Fibroblast of the conjunctiva (primary cell): ENCODE results near the gene EFEMP2.

ENCODE experiments used
- DNase-seq: peaks from one replicate; pipeline ENCODE4 v3.0.0-alpha.2; 2010; ENCODE audit warnings: low read depth

EFEMP2 gene

DNA sequence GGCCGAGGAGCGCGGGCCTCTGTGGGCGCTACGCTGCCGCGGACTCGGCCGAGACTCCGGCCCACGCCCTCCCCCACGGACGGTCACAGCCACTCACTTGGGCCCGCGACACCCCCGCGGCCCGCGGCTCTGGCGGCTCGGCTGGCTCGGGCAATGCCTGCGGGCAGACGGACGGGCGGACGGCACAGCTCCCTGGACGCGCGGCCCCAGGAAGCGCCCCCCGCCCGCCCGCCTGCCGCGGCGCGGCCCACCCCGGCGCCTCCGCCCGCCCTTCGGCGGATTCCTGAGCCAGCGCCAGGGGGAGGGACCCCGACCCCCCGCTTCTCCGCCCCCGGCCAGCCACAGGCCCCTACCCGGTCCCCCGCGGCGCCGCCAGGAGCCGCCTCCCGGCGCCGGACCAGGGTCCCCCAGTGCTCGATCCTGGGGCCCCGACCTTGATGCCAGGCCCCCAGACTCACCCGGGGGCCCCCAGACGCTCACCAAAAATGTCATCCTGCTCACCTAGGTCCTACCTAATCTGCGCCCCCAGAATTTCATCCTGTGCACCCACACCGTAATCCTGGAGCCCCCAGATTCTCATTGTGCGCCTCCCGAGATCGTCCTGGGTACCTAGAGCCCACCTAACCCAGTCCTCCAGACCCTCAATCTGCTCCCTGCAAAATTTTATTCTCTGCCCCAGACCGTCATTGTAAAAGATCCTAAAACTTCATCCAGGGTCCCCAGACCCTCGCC lies at the start of gene EFEMP2:
Gene EFEMP2, minus strand, starts transcription at position 215 of the 732 bp plus-strand sequence. CDS start 446 bp downstream, outside the sequence.
- DNase-seq = no peak

DNA sequence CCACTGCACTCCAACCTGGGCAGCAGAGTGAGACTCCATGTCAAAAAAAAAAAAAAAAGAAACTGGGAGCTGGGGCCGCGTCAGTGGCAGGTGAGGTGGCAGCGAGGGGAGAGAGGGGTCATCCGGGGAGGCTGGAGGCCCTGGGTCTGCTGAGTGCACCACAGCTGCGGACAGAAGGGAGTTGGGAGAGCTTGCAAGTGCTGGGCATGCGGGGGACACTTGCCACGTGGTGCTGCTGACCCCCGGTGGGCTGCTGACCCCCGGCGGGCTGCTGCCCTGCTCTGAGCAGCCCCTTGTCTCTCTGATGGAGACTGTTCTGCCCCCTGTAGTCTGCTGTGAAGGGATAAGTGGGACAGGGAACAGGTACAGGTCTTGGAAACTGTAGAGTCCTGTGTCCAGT lies 49.3 kb upstream of the EFEMP2 start:
- DNase-seq = no peak

DNA sequence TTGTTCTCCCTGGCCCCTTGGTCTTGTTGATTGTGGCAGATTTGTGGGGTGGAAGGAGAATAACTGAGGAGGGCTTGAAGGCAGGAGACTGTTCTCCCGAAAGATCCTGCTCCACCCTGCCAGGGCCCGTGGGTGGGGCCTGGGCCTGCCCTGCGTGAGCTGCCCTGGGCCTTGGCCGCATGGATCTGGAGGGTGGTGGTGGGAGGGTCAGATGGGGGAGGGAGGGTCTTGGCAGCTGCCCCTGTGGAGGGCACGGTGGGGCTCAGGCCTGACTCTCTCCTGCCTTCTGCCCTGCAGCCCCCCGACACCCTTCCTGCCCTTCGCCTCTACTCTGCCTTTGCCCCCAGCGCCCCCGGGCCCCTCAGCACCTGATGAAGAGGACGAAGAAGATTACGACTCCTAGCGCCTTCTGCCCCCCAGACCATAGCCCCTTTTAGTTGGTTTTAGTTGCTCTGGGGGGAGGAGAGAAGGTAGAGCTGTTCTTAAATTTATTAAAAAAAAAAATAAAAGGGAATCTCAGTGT lies 48.5 kb upstream of the EFEMP2 start:
- DNase-seq = no peak

DNA sequence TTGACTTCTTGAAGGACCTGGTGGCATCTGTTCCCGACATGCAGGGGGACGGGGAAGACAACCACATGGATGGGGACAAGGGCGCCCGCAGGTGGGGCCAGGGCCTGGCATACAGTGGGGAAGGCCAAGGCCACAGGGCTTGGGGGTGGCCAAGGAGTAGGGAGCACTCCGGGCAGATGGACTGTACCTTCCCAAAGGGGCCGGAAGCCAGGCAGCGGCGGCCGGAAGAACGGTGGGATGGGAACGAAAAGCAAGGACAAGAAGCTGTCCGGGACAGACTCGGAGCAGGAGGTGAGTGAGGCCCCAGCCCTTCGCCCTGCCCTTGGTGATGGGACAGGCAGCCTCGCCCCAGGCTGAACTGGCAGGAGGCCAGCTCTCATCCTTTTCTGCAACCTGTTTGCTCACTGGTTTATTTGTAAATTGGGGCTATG lies 47.8 kb upstream of the EFEMP2 start:
- no peak for DNase-seq

DNA sequence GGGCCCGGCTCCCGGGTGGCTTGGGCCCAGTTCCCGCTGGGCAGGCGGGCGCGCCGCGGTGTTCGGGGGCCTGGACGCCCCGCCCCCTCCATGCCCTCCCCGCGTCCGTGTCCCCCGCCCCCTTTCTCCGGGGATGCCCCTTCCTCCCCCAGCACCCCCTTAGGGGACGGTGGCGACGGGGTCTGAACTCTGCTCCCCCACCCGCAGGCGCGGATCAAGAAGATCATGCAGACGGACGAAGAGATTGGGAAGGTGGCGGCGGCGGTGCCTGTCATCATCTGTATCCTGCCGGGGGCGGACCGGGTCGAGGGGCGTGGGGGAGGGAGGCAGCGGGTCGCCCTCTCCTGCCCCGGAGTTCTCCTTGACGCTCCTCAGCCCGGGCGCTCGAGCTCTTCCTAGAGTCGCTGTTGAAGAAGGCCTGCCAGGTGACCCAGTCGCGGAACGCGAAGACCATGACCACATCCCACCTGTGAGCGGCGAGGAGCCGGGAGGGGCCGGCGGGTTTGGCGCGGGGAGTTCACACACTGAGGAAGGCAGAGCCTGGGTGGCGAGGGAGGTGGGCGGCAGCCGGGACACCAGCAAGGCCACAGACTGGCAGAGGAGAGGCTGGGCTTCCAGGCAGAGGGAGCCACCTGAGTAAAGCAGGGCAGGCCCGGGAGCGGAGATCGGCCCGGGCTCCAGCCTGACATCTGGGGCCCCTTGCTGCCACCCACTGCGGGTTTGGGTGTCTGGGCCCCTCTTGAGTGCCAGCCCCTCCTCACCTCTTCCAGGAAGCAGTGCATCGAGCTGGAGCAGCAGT lies 47.2 kb upstream of the EFEMP2 start:
- DNase-seq = no peak

DNA sequence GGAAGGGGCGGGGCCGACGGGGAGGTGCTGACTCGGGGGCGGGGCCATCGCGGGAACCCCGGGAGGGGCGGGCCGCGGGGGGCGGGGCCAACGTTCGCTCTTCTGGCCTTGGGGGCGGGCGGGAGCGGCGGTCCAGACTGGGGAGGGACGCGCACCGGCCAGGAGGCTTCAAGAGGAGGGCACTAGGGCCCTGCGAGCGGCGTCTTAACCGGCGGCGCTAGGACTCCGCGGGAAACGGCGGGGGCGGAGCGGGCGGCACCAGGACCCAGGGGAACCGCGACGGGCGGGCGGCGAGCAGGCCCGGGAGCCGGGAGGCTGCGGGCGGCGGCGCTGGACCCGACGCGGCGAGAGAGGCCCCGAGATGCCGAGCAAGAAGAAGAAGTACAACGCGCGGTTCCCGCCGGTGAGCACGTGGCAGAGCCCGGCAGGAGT lies 46.6 kb upstream of the EFEMP2 start, which contains the start of gene DRAP1:
Gene DRAP1, plus strand, starts transcription at position 286 of the 432 bp plus-strand sequence. Its CDS starts 76 bp downstream, at position 362.
- DNase-seq = peak; percentile 97

DNA sequence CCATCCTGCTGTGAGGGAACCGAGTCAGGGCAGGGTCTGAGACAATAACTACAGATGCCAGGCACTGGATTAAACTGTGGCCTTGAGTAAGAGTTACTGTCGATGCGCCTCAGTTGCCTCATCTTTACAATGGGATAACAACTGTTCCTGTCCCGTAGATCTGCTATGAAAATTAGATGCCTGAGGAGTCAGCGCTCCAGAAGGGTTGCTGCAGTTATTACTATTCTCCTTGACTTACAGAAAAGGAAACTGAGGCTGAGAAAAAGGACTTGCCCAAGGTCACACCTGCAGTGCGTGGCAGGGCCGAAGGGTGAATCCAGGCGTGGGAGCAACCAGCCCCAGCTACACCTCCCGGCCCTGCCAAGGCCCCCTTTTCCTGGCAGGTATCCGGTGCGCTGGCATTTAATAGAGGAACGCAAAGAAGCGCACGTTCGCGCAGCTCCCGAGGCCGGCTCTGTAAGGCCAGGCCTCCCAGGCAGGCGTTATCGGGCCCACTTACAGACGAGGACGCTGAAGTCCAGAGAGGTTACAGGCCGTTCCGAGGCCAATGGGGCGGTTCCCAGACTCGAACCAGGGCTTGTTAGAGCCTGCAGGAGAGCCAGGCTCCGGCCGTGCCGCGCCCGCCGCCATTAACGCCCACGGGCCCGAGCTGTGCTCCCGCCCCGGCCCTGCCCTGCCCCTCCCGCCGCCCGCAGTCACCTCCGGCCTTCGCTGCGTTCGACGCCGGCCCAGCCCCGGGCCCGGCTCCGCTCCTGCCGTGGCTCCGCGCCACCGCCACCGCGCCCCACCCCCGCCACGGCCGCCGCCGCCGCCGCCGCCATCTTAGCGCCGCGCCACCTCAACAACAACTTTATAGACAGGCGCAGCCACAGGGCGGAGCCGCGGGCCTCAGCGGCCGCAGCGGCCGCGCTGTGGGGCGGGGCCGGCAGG lies 45.9 kb upstream of the EFEMP2 start, which contains the start of gene C11orf68:
Gene C11orf68, minus strand, starts transcription at position 852 of the 930 bp plus-strand sequence. Its CDS starts 31 bp downstream, at position 821.
- DNase-seq = no peak

DNA sequence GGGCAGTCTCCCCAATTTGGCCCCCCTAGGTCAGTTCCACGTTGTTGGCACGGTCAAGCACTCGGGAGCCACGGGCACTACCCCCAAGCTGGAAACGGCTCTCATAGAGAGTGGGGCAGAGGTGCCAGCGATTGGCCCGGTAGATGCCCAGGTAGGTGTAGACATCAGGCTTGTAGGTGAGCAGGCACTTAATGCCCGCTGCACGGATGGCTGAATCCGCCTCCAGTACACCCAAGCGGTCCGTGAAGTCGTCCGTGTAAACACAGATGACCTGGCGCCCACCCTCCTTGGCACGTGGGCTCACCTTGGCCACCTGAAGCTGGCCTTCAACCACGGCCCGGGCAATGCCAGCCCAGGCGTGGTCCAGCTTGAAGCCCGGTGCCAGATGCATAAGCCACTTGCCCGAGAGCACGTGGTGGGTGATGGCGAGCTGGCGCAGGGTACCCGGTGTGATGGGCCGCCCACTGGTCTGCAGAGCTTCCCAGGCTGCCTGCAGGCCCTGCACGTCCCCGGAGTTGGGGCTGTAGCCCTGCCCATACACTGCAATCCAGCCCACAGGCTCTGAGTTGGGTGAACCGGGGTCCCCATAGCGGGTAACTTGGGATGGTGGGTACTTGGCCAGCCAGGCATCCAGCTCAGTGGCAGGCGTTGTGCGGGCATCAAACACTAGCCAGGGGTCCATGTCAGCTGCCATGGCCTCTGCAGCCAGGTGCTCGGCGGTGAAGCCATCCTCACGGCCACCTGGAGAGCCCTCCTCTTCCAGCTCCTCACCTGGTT lies 45.0 kb upstream of the EFEMP2 start:
- no peak for DNase-seq

DNA sequence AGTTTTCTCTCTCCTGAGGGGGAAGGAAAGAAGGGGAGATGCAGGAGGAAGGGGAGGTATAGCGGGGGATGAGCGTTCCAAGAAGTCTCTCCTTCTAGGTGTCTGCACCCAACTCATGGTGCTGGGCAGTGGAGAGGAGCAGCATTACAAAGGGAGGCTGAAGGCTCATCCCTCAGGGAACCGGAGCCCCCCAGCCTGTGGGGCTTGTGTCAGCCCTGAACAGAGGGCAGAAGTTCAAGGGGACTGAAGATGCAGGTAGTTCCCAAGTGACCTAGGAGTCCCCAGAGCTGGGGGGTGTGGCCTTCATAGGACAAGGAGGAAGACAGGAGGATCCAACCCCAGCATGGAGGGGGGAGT lies 44.5 kb upstream of the EFEMP2 start:
- DNase-seq = no peak

DNA sequence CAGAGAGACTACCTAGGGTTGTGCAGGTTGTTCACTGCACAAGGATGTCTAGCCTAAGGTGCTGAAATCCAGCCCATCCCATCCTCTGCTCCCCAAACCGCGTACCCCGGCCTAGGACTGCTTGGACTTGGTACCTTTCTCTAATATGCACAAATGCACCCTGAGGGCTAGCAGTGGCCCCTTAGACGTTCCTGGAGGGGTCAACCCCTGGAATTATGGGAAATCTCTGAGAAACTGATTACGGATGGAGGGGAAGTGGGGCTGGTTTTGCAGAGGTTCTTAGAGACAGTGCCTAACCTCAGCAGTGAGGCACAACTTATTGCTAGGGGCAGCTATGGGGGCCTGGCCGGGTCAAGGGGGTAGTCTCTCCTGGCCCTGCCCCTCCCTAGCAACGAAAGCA lies 43.8 kb upstream of the EFEMP2 start:
- DNase-seq = no peak

DNA sequence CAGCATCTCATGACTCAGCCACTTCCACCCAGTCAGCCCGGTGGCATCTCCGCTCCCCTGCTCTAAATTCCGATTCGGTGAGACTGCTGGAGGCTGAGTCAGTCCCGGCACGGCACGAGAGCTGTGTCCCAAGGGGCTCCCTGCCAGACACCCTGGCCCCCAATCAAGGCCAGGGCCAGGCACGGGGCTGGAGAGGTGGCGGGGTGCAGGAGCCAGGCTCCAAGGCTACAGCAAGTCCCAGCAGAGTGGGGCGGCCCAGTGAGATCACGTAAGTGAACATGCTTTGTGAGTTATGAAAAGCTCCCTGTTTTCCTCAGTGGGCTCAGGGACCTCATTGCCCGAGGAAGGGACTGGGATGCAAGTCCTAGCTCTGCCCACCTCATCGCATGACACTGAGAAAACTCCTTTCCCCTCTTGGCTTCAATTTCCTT lies 43.2 kb upstream of the EFEMP2 start:
- DNase-seq = peak; percentile 94

DNA sequence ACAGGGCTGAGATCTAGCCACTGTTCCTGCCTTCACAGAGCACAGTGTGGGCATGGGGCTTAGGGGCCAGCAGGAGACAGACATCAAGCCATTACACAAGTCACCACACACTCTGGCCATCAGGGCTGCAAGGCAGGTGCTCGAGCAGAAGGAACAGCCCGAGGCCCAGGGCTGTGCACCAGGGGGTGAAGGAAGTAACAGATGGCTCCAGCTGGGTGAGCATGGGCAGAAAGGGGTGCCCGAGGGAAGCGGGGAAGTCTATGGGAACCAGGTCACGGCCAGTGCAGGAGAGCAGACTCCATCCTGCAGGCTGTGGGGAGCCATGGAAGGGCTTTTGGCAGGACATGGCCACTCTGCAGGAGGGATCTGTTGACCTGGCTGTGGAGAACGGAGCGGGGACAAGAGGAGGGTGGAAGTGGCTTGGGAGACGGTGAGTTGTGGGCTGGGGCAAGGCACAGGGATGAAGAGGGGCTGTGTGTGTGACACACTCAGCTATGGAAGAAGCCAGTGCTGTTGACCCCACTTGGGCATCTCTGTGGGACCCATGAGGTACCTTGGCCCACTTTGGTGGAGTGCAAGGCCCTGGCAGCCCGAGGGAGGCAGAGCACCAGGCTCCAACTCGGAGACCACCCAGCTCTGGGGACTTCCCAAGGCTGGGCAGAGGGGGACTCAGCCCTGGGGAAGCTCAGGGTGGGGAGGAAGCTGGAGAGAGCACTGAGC lies 42.7 kb upstream of the EFEMP2 start:
- no peak for DNase-seq

DNA sequence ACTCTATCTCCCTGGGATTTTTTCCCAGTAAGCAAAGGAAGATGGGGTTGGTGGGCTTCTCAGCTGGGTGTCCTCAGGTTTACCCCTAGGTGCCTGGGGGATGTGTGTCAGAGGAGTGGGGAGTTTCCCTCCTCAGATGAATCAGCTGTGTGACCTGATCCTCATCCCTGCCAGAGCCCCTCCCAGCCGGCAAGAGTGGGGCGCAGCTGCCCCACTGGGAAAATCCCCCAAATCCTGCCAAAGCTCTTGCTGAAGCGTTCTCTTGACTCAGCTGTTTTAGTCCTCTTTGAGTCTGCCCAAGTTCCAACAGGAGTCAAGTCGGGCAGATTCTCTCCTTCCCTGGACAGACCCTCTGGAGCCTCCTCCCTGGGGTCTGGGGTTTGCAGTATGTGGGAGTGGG lies 40.2 kb upstream of the EFEMP2 start:
- no peak for DNase-seq

DNA sequence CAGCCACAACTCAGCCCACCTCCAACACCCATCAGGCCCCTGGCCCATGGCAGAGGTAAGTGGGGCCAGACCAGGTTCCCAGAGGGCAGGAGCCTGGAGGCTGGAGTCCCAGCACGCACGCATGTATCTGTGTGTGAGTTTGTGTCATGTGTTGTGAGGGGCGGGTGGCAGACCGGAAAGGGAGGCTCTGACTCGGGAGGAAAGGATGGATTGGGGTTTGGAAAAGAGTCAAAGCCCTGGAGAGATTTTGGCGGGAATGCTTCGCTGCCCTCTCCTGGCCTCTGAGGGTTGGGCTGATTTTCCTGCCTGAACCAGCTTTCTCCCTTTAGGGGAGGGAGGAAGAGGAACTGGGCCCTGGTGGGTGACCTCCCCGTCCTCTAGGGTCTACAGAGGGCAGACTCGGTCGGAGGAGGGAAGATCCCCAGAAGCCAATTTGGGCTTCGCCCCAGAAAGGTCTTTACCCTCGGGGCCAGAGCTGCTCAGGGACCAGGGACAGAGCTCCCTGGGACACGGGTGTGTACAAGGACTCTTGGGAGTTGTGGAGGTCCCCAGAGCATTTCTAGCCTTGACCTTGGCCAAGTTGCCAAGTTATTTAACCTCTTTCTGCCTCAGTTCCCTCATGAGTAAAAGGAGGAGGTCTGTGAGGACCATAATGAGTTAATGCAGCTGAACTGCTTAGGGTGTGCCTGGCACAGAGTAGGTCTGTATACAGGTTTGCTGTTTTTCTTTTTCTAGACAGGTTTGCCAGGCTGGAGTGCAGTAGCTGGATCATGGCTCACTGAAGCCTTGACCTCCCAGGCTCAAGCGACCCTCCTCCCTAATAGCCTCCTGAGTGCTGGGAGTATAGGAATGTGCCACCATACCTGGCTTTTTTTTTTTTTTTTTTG lies 39.3 kb upstream of the EFEMP2 start:
- no peak for DNase-seq

DNA sequence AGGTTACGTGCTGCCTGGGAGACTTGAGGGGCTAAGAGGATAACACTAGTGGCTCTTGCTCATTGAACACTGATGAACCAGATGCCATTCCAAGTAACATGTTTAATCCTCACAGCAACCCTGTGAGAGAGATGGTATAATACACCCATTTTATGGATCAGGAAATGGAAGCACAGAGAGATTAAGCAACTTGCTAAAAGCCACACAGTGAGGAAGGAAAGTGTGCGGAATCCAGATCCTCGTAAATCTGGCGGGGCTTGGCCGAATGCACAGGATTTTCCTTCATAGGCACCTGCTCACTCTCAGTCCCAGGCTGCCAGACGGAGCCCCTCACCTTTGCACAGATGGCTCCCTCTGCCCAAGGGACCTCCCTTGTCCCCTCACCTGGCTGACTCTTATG lies 35.3 kb upstream of the EFEMP2 start:
- no peak for DNase-seq

DNA sequence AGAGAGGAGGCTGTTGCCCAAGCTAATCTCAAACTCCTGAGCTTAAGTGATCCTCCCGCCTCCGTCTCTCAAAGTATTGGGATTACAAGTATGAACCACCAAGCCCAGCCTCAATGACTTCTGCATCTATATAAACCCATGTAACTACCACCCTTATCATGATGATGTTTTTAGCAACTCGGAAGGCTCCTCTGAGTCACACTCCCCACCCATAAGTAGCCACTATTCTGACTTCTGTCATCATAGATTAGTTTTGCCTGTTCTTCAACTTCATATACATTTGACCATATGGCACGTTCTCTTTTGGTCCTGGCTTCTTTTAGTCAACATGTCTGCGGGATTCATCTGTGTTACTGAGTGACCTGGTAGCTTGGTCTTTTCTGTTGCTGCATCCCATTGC lies 34.0 kb upstream of the EFEMP2 start:
- no peak for DNase-seq

DNA sequence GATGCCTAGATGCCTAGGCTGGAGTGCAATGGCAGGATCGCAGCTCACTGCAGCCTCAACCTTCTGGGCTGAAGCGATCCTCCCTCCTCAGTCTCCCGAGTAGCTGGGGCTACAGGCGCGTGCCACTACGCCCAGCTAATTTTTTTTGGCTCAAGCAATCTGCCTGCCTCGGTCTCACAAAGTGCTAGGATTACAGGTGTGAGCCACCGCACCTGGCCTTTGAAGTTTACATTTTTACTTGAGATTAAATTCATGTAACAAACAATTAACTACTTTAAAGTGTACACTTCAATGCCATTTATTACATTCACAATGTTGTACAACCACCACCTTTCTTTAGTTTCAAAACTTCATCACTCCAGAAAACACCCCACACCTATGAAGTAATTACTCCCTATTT lies 31.1 kb upstream of the EFEMP2 start:
- DNase-seq = no peak

DNA sequence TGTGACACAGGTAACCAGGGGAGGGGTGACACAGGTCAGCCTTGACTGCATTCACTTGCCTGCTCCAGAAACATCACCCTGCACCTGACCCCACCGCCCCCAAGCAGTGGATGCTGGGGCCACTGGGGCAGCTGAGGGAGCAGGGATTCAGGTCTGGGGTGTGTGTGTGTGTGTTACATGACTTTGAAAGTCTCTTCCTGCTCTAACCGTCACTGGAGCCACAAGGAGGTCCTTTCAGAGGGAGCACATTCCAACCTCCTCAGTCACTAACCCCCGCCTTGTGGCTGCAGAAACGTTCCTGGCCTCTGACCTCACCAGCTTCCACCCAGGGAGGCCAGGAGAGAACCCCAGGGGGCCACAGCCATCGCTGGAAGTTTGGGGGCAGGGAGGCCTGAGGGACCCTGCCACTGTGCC lies 30.5 kb upstream of the EFEMP2 start:
- DNase-seq = no peak

DNA sequence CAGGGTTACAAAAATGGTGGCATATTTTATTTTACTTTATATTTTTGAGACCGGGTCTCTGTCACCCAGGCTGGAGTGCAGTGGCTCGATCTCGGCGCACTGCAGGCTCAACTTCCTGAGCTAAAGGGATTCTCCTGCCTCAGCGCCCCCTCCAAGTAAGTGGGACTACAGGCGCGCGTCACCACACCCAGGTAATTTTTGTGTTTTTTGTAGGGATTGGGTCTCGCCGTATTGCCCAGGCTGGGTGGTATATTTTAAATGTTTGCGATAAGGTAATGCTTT lies 28.2 kb upstream of the EFEMP2 start:
- DNase-seq = no peak
